B cell (primary cell): Measurements from ENCODE around the gene AKAP9. TPM values are rescaled to one million over a fixed set of nuclear protein-coding genes. Genes with fewer than 3 reads are reported as not detected.

Experiments used
- ATAC-seq: fragments of 200-7000 bp; cut with Tn5 transposase; one replicate; pipeline ENCODE4 v1.10.0; 2021; ENCODE audit warnings: low read depth, mild to moderate bottlenecking, moderate number of reproducible peaks, moderate library complexity
- CTCF ChIA-PET: fragments of 350-600 bp; sonication (Branson Sonifier 250); formaldehyde crosslinking; loops from one replicate; lab custom pipeline; 2021; ENCODE audit warnings: antibody characterized with exemption, inconsistent platforms; lab: Charles Lee
- POLR2A ChIA-PET: fragments of 350-600 bp; sonication (Branson Sonifier 250); formaldehyde crosslinking; loops from one replicate; lab custom pipeline; 2021; ENCODE audit warnings: antibody characterized with exemption; lab: Charles Lee
- DNase-seq: peaks from one replicate; pipeline ENCODE4 v3.0.0; 2013
- H2AFZ ChIP-seq: 2 replicates; pipeline ENCODE4 v1.6.1; 2012; ENCODE audit warnings: mild to moderate bottlenecking, low read depth, low read length; ENCODE audit not compliant: insufficient read depth, poor library complexity, severe bottlenecking
- H3K27ac ChIP-seq, 2 donors: 1 replicate in 1 of 2; 2 replicates in 1 of 2; pipeline ENCODE4 v1.5.1; 2012 to 2013; ENCODE audit warnings: low read length in 2 of 2, mild to moderate bottlenecking in 2 of 2, moderate library complexity in 1 of 2
- H3K27me3 ChIP-seq, 4 experiments: fragments of 200-600 bp in 1 of 4; sonication (generic) in 1 of 4; replicated peaks in 1 of 4; 1 replicate in 2 of 4; 2 replicates in 2 of 4; pipeline versions ENCODE4 v1.6.1 to v1.7.0; 2013 to 2016; ENCODE audit warnings: low read length in 3 of 4, mild to moderate bottlenecking in 2 of 4, mixed read lengths in 1 of 4, moderate library complexity in 1 of 4; ENCODE audit not compliant: insufficient read depth in 4 of 4, control insufficient read depth in 3 of 4; ENCODE audit errors: control extremely low read depth in 1 of 4
- H3K36me3 ChIP-seq, 2 experiments: replicated peaks in 1 of 2; 1 replicate in 1 of 2; 2 replicates in 1 of 2; pipeline versions ENCODE4 v1.6.1 to v1.7.1; 2013; ENCODE audit warnings: low read length in 1 of 2; ENCODE audit not compliant: insufficient read depth in 2 of 2, control insufficient read depth in 1 of 2; ENCODE audit errors: control extremely low read depth in 1 of 2, extremely low read depth in 1 of 2
- H3K4me1 ChIP-seq, 2 donors: fragments of 200-600 bp in 1 of 2; sonication (generic) in 1 of 2; 1 replicate in 1 of 2; 2 replicates in 1 of 2; pipeline versions ENCODE4 v1.5.1 to v1.6.1; 2013 to 2017; ENCODE audit warnings: low read length in 2 of 2; ENCODE audit not compliant: control insufficient read depth in 2 of 2, insufficient read depth in 2 of 2
- H3K4me2 ChIP-seq: replicated peaks from 2 replicates; pipeline ENCODE3; 2012; ENCODE audit warnings: mild to moderate bottlenecking, low read depth, low read length; ENCODE audit not compliant: poor library complexity, severe bottlenecking
- H3K4me3 ChIP-seq, 5 experiments: fragments of 200-600 bp in 1 of 5; sonication (generic) in 1 of 5; 1 replicate in 3 of 5; 2 replicates in 2 of 5; pipeline versions ENCODE4 v1.5.1 to v1.7.0; 2011 to 2016; ENCODE audit warnings: low read length in 4 of 5, mild to moderate bottlenecking in 4 of 5, low read depth in 2 of 5, control low read depth in 1 of 5, moderate library complexity in 1 of 5; ENCODE audit not compliant: insufficient read depth in 1 of 5; ENCODE audit errors: control extremely low read depth in 1 of 5, extremely low read depth in 1 of 5
- H3K79me2 ChIP-seq: fragments of 200-600 bp; sonication (generic); one replicate; pipeline ENCODE4 v1.6.0; 2016; ENCODE audit warnings: low read length; ENCODE audit not compliant: control insufficient read depth, insufficient read depth
- H3K9ac ChIP-seq: fragments of 200-600 bp; sonication (generic); 2 replicates; pipeline ENCODE4 v1.6.1; 2017; ENCODE audit warnings: mild to moderate bottlenecking, low read length, moderate library complexity
- H3K9me3 ChIP-seq, 3 donors: one replicate each; pipeline versions ENCODE4 v1.6.1 to v1.7.1; 2013; ENCODE audit warnings: low read length in 2 of 3; ENCODE audit not compliant: control insufficient read depth in 2 of 3, insufficient read depth in 1 of 3; ENCODE audit errors: control extremely low read depth in 1 of 3
- H4K20me1 ChIP-seq: 2 replicates; pipeline ENCODE4 v1.6.0; 2012; ENCODE audit warnings: mild to moderate bottlenecking, low read length; ENCODE audit not compliant: insufficient read depth, control insufficient read depth, poor library complexity, severe bottlenecking
- H3K27ac Mint-ChIP-seq: one replicate; pipeline ENCODE4 v1.8.0; 2021; ENCODE audit warnings: mixed read lengths
- H3K27me3 Mint-ChIP-seq: one replicate; pipeline ENCODE4 v1.8.0; 2021; ENCODE audit warnings: mixed read lengths
- H3K4me1 Mint-ChIP-seq: one replicate; pipeline ENCODE4 v1.8.0; 2021; ENCODE audit warnings: mixed read lengths
- H3K4me3 Mint-ChIP-seq: one replicate; pipeline ENCODE4 v1.8.0; 2021; ENCODE audit warnings: mixed read lengths
- H3K9me3 Mint-ChIP-seq: one replicate; pipeline ENCODE4 v1.8.0; 2022; ENCODE audit warnings: mixed read lengths; ENCODE audit not compliant: insufficient read depth
- EZH2 ChIP-seq: IDR thresholded peaks from 2 replicates; pipeline ENCODE4 v1.6.1; 2012; ENCODE audit warnings: borderline replicate concordance, low read depth, mild to moderate bottlenecking, moderate library complexity, low read length; ENCODE audit not compliant: insufficient read depth, poor library complexity, severe bottlenecking
- WGBS: methylation state at CpG from one replicate; pipeline ENCODE4 v1.1.5; 2013; ENCODE audit warnings: missing lambda C conversion rate; ENCODE audit not compliant: insufficient coverage; 5-methylcytosine and 5-hydroxymethylcytosine counted together
- intact Hi-C: fragments of 100-400 bp; cut with micrococcal nuclease; formaldehyde crosslinking; loops from one replicate; pipeline ENCODE4 v1.10.0; 2022
- polyA plus RNA-seq: library from polyadenylated mRNA; depleted of rRNA; stranded (reverse); fragments of >200 nt; gene quantifications from 2 replicates; pipeline ENCODE4 v1.2.3, GENCODE V29; 2012
- total RNA-seq, 2 donors: library from RNA; stranded (reverse); fragments of 120-200 nt in 1 of 2; gene quantifications; 1 replicate in 1 of 2; 2 replicates in 1 of 2; pipeline versions ENCODE4 v1.2.3 to v1.2.4, GENCODE V29; 2013 to 2022
- TF ChIP-seq, protein P1 (sequence below): fragments of 200-600 bp; IDR thresholded peaks from one replicate; pipeline ENCODE4 v1.8.0; 2022; ENCODE audit warnings: antibody characterized with exemption, mild to moderate bottlenecking

AKAP9 gene
- total and polyA plus RNA-seq, 2 donors (not counting 1 experiment from before 2014, with no cell fraction given): 19.3 to 106 TPM

DNA sequence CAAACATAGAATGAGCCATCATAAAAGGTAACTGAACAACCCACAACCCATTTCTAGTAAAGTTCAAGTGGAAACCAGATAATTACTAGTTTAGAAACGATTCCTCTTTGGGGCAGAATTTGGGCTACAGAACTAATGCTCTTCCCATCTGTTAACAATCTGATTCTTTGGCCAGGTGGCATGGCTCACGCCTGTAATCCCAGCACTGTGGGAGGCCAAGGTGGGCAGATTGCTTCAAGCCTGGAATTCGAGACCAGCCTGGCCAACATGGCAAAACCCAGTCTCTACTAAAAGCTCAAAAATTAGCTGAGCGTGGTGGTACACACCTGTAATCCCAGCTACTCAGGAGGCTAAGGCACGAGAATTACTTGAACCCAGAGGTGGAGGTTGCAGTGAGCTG lies 175.2 kb downstream of the AKAP9 start:
- no peaks in the 10 kb centered on the region for H4K20me1 ChIP-seq
- Mint-ChIP-seq H3K9me3 (no peaks in the 10 kb centered on the region), H3K4me1 (peaks cover 7% of the 10 kb centered on the region), H3K27me3 (no peaks in the 10 kb centered on the region), H3K4me3 (no peak overlapping the region), H3K27ac (no peak overlapping the region)
- intact Hi-C loops: no loop called here
- no peaks in the 10 kb centered on the region for H3K27me3 ChIP-seq
- no peaks in the 10 kb centered on the region for H3K9me3 ChIP-seq
- peaks cover 18% of the 10 kb centered on the region for H3K79me2 ChIP-seq
- no peaks in the 10 kb centered on the region for H3K4me1 ChIP-seq
- DNase-seq (no peak), ATAC-seq (no peak)
- 100% methylated on average over 3 of the region's 5 CpGs for WGBS
- H3K4me2 ChIP-seq: no peak overlapping the region
- no peak overlapping the region for H2AFZ ChIP-seq
- H3K4me3 ChIP-seq: no peak overlapping the region
- no peak overlapping the region for H3K27ac ChIP-seq
- no peak for TF ChIP-seq EZH2
- TF ChIP-seq, protein P1, sequence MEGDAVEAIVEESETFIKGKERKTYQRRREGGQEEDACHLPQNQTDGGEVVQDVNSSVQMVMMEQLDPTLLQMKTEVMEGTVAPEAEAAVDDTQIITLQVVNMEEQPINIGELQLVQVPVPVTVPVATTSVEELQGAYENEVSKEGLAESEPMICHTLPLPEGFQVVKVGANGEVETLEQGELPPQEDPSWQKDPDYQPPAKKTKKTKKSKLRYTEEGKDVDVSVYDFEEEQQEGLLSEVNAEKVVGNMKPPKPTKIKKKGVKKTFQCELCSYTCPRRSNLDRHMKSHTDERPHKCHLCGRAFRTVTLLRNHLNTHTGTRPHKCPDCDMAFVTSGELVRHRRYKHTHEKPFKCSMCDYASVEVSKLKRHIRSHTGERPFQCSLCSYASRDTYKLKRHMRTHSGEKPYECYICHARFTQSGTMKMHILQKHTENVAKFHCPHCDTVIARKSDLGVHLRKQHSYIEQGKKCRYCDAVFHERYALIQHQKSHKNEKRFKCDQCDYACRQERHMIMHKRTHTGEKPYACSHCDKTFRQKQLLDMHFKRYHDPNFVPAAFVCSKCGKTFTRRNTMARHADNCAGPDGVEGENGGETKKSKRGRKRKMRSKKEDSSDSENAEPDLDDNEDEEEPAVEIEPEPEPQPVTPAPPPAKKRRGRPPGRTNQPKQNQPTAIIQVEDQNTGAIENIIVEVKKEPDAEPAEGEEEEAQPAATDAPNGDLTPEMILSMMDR: no peak
- ChIA-PET CTCF (interaction anchor here (0.6 kb wide), 1 partner anchor 310 kb away, joined by 4 read pairs; no protein-coding TSS in a partner anchor), POLR2A (no interaction called here)
- no peak overlapping the region for H3K9ac ChIP-seq
- H3K36me3 ChIP-seq: peaks cover 3 to 24% of the 10 kb centered on the region in 2 experiments

DNA sequence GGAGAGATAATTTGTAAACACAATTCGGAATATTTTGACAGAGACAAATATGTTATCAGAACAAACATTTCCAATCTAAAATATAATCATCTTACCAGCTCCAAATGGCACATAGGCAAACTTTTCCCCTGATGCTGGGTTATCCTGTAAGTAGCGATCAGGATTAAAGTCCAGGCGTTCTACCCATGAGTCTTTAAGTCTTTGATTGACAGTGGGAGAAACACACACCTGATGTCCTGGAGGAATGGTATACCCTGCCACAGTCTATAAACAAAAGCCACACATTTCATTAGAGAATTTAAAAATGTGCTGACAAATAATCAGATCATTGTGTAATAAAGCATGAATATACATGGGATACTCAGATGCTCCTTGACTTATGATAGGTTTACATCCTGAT lies 176.3 kb downstream of the AKAP9 start:
- no peak for TF ChIP-seq EZH2
- TF ChIP-seq, protein P1: no peak
- Histone ChIP-seq H4K20me1 (no peaks in the 10 kb centered on the region), H3K79me2 (peaks cover 30% of the 10 kb centered on the region), H3K27me3 (no peaks in the 10 kb centered on the region), H3K9ac (no peak overlapping the region), H3K36me3 (peaks cover 5 to 25% of the 10 kb centered on the region in 2 experiments), H3K27ac (no peak overlapping the region), H3K4me3 (no peak overlapping the region), H3K9me3 (no peaks in the 10 kb centered on the region), H3K4me1 (no peaks in the 10 kb centered on the region), H3K4me2 (no peak overlapping the region), H2AFZ (no peak overlapping the region)
- Mint-ChIP-seq H3K4me3 (no peak overlapping the region), H3K4me1 (peaks cover 7% of the 10 kb centered on the region), H3K27me3 (no peaks in the 10 kb centered on the region), H3K27ac (no peak overlapping the region), H3K9me3 (no peaks in the 10 kb centered on the region)
- POLR2A ChIA-PET: no interaction called here
- intact Hi-C loops: no loop called here
- no CpG with 5 or more reads among the region's 3 CpGs for WGBS
- ATAC-seq: no peak
- no peak for DNase-seq
- CTCF ChIA-PET: no interaction called here
